MCF 10A (cell line): ENCODE results near the gene TBC1D10A. TPM values are rescaled to one million over a fixed set of nuclear protein-coding genes. Genes with fewer than 3 reads are reported as not detected.

Experiments
- BruUV-seq: library from RNA; stranded (reverse); fragments of 400-500 nt; replicated peaks from 2 replicates; lab custom pipeline; 2021; lab: Mats Ljungman, UMichigan
- CTCF ChIA-PET: fragments of 300-600 bp; sonication (Branson Sonifier 250); formaldehyde crosslinking; extraction: SDS; loops from one replicate; lab custom pipeline; 2021; ENCODE audit warnings: antibody characterized with exemption, inconsistent platforms; lab: Yijun Ruan, JAX
- POLR2A ChIA-PET: fragments of 300-600, 350-650 bp; sonication (Branson Sonifier 250); formaldehyde crosslinking; extraction: SDS; loops from one replicate; lab custom pipeline; 2020; ENCODE audit warnings: antibody characterized with exemption, inconsistent platforms; lab: Yijun Ruan, JAX
- DNase-seq: peaks from one replicate; pipeline ENCODE4 v3.0.0-alpha.2; 2018; ENCODE audit not compliant: unreplicated experiment
- H3K27ac Mint-ChIP-seq: one replicate; pipeline ENCODE4 v1.8.0; 2022; ENCODE audit warnings: mild to moderate bottlenecking, low read depth, mixed read lengths; ENCODE audit not compliant: unreplicated experiment
- H3K27me3 Mint-ChIP-seq: one replicate; pipeline ENCODE4 v1.8.0; 2022; ENCODE audit warnings: mixed read lengths; ENCODE audit not compliant: insufficient read depth, unreplicated experiment
- H3K36me3 Mint-ChIP-seq: one replicate; pipeline ENCODE4 v1.8.0; 2022; ENCODE audit warnings: mild to moderate bottlenecking, moderate library complexity, mixed read lengths; ENCODE audit not compliant: insufficient read depth, unreplicated experiment
- H3K4me1 Mint-ChIP-seq: one replicate; pipeline ENCODE4 v1.8.0; 2022; ENCODE audit warnings: mixed read lengths; ENCODE audit not compliant: insufficient read depth, unreplicated experiment
- H3K4me3 Mint-ChIP-seq: one replicate; pipeline ENCODE4 v1.8.0; 2022; ENCODE audit warnings: mild to moderate bottlenecking, moderate library complexity, mixed read lengths; ENCODE audit not compliant: unreplicated experiment
- H3K9me3 Mint-ChIP-seq: one replicate; pipeline ENCODE4 v1.8.0; 2022; ENCODE audit warnings: mixed read lengths; ENCODE audit not compliant: unreplicated experiment
- intact Hi-C: fragments of 100-400 bp; cut with micrococcal nuclease; formaldehyde crosslinking; loops from 2 replicates; pipeline ENCODE4 v1.14.1; 2022
- total RNA-seq: library from RNA; stranded (reverse); gene quantifications from 2 replicates; pipeline ENCODE4 v1.2.3, GENCODE V29; 2022
- TF ChIP-seq, protein P1 (sequence below): fragments of 200-600 bp; IDR thresholded peaks from one replicate; pipeline ENCODE4 v1.8.0; 2022; ENCODE audit warnings: antibody characterized with exemption, mild to moderate bottlenecking; ENCODE audit not compliant: unreplicated experiment

Gene TBC1D10A
- total RNA-seq, 1 experiment from 2014 or later: 11.1 TPM

DNA sequence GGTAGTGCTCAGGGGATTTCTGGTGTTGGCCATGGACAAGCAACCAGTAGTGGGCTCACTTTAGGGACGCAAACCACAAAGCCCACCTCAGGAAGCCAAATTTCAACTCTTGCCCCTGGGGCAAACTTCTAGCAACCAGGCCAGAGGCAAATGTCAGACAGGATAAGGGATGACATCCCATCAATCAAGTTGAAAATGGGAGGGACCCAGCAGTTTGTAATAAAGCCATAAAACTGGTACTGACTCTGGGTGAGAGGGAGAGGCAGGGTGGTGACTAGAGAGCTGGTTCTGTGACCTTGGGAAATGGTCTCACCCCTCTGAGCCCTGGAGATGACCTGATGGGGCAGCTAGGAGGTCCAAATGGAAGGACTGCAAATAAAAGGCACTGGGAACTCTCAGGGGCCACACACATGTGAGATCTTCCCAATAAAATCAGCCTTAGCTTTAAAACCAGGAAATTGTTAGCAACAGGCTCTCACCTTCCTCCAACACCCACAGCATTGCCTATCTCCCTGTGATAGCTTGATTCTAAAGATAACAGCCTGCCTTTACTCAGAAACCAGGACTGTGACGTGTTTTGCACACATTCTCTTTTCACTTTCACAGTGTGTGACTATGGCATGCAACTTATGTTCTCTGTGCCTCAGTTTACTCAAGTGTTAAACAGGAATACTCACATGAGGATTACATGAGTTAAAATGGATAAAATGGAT is 6.4 kb upstream of the TBC1D10A start:
- no peak for DNase-seq
- TF ChIP-seq, protein P1, sequence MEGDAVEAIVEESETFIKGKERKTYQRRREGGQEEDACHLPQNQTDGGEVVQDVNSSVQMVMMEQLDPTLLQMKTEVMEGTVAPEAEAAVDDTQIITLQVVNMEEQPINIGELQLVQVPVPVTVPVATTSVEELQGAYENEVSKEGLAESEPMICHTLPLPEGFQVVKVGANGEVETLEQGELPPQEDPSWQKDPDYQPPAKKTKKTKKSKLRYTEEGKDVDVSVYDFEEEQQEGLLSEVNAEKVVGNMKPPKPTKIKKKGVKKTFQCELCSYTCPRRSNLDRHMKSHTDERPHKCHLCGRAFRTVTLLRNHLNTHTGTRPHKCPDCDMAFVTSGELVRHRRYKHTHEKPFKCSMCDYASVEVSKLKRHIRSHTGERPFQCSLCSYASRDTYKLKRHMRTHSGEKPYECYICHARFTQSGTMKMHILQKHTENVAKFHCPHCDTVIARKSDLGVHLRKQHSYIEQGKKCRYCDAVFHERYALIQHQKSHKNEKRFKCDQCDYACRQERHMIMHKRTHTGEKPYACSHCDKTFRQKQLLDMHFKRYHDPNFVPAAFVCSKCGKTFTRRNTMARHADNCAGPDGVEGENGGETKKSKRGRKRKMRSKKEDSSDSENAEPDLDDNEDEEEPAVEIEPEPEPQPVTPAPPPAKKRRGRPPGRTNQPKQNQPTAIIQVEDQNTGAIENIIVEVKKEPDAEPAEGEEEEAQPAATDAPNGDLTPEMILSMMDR: no peak
- peaks cover 59% of the 10 kb centered on the region for H3K36me3 Mint-ChIP-seq
- POLR2A ChIA-PET: interaction anchor here (1.6 kb wide), 1 partner anchor 91 kb away, joined by 4 read pairs; no protein-coding TSS in a partner anchor
- intact Hi-C loops: no loop called here
- H3K4me1 Mint-ChIP-seq: no peaks in the 10 kb centered on the region
- CTCF ChIA-PET: interaction anchor here (0.9 to 1.3 kb wide), 2 partner anchors 15 to 47 kb away, joined by 3 to 4 read pairs; no protein-coding TSS in a partner anchor
- no peaks in the 10 kb centered on the region for H3K27me3 Mint-ChIP-seq
- H3K4me3 Mint-ChIP-seq: no peak overlapping the region
- H3K27ac Mint-ChIP-seq: no peak overlapping the region
- BruUV-seq: no TSS peak
- no peaks in the 10 kb centered on the region for H3K9me3 Mint-ChIP-seq

DNA sequence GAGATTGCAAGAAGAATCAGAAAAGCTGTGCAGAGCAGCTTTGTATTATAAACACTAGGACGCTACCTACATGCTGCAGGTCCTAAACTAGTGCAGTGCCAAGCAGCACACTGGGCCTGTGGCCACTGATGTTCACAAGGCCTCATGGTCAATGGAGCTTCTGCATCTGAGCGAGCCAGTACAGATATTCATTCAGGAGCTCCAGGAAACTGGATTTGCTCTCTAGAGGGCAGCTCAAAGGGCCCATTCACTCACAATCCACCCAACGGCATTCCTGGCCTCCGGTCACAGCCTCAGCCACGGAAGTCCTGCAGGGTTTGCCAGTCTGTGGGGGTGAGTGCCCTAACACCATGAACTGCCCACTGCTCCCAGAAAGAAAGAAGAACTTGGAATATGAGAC is 5.8 kb upstream of the TBC1D10A start:
- POLR2A ChIA-PET: interaction anchor here (0.7 to 1.6 kb wide), 3 partner anchors 24 to 91 kb away, joined by 3 to 4 read pairs (median 4); partner anchors contain the start of genes CCDC157 and SF3A1
- no peaks in the 10 kb centered on the region for H3K9me3 Mint-ChIP-seq
- CTCF ChIA-PET: interaction anchor here (0.8 to 1.4 kb wide), 4 partner anchors 15 to 58 kb away, joined by 3 to 5 read pairs (median 4); no protein-coding TSS in a partner anchor

DNA sequence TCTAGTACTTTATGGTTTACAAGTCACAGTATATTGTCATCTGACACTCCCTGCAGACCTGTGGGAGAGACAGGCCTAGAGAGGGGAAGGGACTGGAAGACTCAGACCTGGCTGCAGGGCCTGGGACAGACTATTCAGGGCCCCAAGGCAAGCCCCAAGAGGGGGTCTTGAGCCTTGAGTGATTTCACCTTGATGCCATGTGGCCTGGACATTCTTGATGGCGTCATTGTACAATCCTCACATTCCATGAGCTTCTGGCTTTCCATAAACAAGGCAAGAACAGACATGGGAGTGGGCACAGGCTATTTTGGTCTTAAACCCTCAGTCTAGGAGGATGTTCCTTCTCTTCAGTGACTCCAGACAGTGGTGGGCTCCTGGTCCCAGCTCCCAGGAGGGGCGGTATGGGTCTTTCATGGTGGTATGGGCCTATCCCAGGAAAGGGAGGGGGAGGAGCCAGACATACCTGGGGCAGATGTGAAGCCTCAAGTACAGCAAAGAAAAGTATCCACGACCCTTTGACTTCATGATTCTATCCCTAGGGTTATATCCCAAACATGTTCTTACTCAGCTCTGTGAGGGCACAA is 1.8 kb upstream of the TBC1D10A start:
- no TSS peak for BruUV-seq
- Mint-ChIP-seq H3K9me3 (no peaks in the 10 kb centered on the region), H3K27me3 (no peaks in the 10 kb centered on the region), H3K4me1 (peaks cover 23% of the 10 kb centered on the region), H3K4me3 (no peak overlapping the region), H3K36me3 (peaks cover 25% of the 10 kb centered on the region), H3K27ac (no peak overlapping the region)
- no peak for DNase-seq
- TF ChIP-seq, protein P1: no peak
- POLR2A ChIA-PET: interaction anchor here (0.6 to 7.5 kb wide), 16 partner anchors 8 to 307 kb away, joined by 3 to 109 read pairs (median 8); partner anchors contain the start of genes CASTOR1, CCDC157, SEC14L2 and SF3A1
- intact Hi-C loops: no loop called here
- CTCF ChIA-PET: interaction anchor here (0.6 to 4.0 kb wide), 8 partner anchors 12 to 1152 kb away, joined by 3 to 43 read pairs (median 4); partner anchors contain the start of gene CASTOR1

More for the DNA sequence above, 5.8 kb upstream of the TBC1D10A start:
- H3K4me3 Mint-ChIP-seq: no peak overlapping the region
- H3K36me3 Mint-ChIP-seq: peaks cover 55% of the 10 kb centered on the region
- BruUV-seq: no TSS peak
- no peak overlapping the region for H3K27ac Mint-ChIP-seq
- no peaks in the 10 kb centered on the region for H3K27me3 Mint-ChIP-seq
- DNase-seq: no peak
- TF ChIP-seq, protein P1: no peak
- intact Hi-C loops: no loop called here
- peaks cover 6% of the 10 kb centered on the region for H3K4me1 Mint-ChIP-seq

DNA sequence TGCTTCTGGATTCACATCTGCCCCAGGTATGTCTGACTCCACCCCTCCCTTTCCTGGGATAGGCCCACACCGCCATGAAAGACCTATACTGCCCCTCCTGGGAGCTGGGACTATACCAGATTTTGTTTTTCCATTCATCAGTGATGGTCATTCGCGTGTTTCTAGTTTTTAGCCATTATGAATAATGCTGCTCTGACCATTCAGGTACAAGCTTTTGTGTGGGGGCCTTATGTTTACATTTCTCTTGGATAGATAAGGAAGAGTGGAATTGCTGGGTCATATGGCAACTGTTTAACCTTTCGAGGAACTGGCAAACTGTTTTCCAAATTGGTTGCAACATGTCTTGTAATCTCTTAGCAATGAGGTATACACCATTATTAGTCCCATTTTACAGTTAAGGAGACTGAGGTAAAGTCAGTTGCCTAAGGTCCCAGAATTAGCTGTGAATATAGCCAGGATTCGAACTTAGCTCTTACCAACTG is 1.2 kb upstream of the TBC1D10A start:
- DNase-seq: peak; percentile 61
- BruUV-seq: no TSS peak
- Mint-ChIP-seq H3K27ac (peak overlapping the region; percentile 86), H3K27me3 (no peaks in the 10 kb centered on the region), H3K4me3 (peak overlapping the region; percentile 71), H3K9me3 (no peaks in the 10 kb centered on the region), H3K4me1 (peaks cover 23% of the 10 kb centered on the region), H3K36me3 (peaks cover 19% of the 10 kb centered on the region)
- intact Hi-C loops: loop anchor here (1.0 to 2.0 kb wide), 2 partner anchors 40 to 65 kb away; no protein-coding TSS in a partner anchor
- POLR2A ChIA-PET: interaction anchor here (0.6 to 7.5 kb wide), 21 partner anchors 8 to 835 kb away, joined by 3 to 109 read pairs (median 7); partner anchors contain the start of genes CASTOR1, CCDC157, SEC14L2 and SF3A1
- TF ChIP-seq, protein P1: peak; percentile 14
- CTCF ChIA-PET: interaction anchor here (0.6 to 4.0 kb wide), 9 partner anchors 10 to 1151 kb away, joined by 3 to 43 read pairs (median 6); partner anchors contain the start of gene CASTOR1
